DND-41 (cell line): ENCODE results near the gene IGFBP4.

Experiments
- ATAC-seq: fragments of 200-7000 bp; cut with Tn5 transposase; 3 replicates; pipeline ENCODE4 v1.9.1; 2021; ENCODE audit warnings: low read depth; ENCODE audit not compliant: insufficient read depth
- DNase-seq: peaks from one replicate; pipeline ENCODE4 v3.0.0-alpha.2; 2020
- H2AFZ ChIP-seq: 2 replicates; pipeline ENCODE4 v1.6.0; 2012; ENCODE audit warnings: low read depth, low read length
- H3K27ac ChIP-seq: 2 replicates; pipeline ENCODE4 v1.5.1; 2012; ENCODE audit warnings: low read length, inconsistent platforms
- H3K27me3 ChIP-seq: fragments of 200-600 bp; sonication (generic); 2 replicates; pipeline ENCODE4 v1.6.0; 2012; ENCODE audit warnings: low read length, mild to moderate bottlenecking, inconsistent platforms; ENCODE audit not compliant: insufficient read depth, poor library complexity
- H3K36me3 ChIP-seq: 2 replicates; pipeline ENCODE4 v1.5.1; 2012; ENCODE audit warnings: low read length, inconsistent platforms; ENCODE audit not compliant: insufficient read depth
- H3K4me1 ChIP-seq: 2 replicates; pipeline ENCODE4 v1.5.1; 2012; ENCODE audit warnings: mild to moderate bottlenecking, low read length; ENCODE audit not compliant: insufficient read depth
- H3K4me2 ChIP-seq: 2 replicates; pipeline ENCODE4 v1.6.0; 2012; ENCODE audit warnings: mild to moderate bottlenecking, moderate library complexity, low read length, inconsistent platforms; ENCODE audit not compliant: insufficient read depth
- H3K4me3 ChIP-seq, 2 experiments: fragments of 200-600 bp in 1 of 2; shearing (Covaris generic) in 1 of 2; 2 replicates each; pipeline ENCODE4 v1.5.1; 2012 to 2016; ENCODE audit warnings: inconsistent platforms in 2 of 2, low read length in 2 of 2, mild to moderate bottlenecking in 2 of 2, low read depth in 1 of 2, moderate library complexity in 1 of 2
- H3K79me2 ChIP-seq: 2 replicates; pipeline ENCODE4 v1.6.0; 2012; ENCODE audit warnings: low read length, inconsistent platforms; ENCODE audit not compliant: insufficient read depth
- H3K9ac ChIP-seq: 2 replicates; pipeline ENCODE4 v1.6.0; 2012; ENCODE audit warnings: low read depth, mild to moderate bottlenecking, inconsistent platforms, low read length, moderate library complexity
- H3K9me3 ChIP-seq: 2 replicates; pipeline ENCODE4 v1.5.1; 2012; ENCODE audit warnings: low read length, moderate library complexity, mild to moderate bottlenecking, inconsistent platforms; ENCODE audit not compliant: insufficient read depth, severe bottlenecking
- H4K20me1 ChIP-seq: 2 replicates; pipeline ENCODE4 v1.6.0; 2012; ENCODE audit warnings: low read length; ENCODE audit not compliant: insufficient read depth
- EZH2 ChIP-seq: IDR thresholded peaks from 3 replicates; pipeline ENCODE4 v1.6.1; 2012; ENCODE audit warnings: borderline replicate concordance, low read depth, mild to moderate bottlenecking, moderate library complexity, low read length, inconsistent platforms; ENCODE audit not compliant: severe bottlenecking
- TF ChIP-seq, protein P1 (sequence below): IDR thresholded peaks from 2 replicates; pipeline ENCODE4 v1.5.1; 2012; ENCODE audit warnings: borderline replicate concordance, low read length, moderate library complexity, mild to moderate bottlenecking; ENCODE audit not compliant: poor library complexity, severe bottlenecking; ENCODE audit errors: extremely low read depth

IGFBP4 gene

GRCh38 chr17:40490982-40491381, 47.7 kb downstream of the IGFBP4 start:
- ATAC-seq = no peak
- no peak for DNase-seq

GRCh38 chr17:40491486-40491885, 48.2 kb downstream of the IGFBP4 start:
- ATAC-seq (no peak), DNase-seq (peak; percentile 35)
- TF ChIP-seq, protein P1, sequence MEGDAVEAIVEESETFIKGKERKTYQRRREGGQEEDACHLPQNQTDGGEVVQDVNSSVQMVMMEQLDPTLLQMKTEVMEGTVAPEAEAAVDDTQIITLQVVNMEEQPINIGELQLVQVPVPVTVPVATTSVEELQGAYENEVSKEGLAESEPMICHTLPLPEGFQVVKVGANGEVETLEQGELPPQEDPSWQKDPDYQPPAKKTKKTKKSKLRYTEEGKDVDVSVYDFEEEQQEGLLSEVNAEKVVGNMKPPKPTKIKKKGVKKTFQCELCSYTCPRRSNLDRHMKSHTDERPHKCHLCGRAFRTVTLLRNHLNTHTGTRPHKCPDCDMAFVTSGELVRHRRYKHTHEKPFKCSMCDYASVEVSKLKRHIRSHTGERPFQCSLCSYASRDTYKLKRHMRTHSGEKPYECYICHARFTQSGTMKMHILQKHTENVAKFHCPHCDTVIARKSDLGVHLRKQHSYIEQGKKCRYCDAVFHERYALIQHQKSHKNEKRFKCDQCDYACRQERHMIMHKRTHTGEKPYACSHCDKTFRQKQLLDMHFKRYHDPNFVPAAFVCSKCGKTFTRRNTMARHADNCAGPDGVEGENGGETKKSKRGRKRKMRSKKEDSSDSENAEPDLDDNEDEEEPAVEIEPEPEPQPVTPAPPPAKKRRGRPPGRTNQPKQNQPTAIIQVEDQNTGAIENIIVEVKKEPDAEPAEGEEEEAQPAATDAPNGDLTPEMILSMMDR = no peak
- no peak for TF ChIP-seq EZH2
- no peaks in the 10 kb centered on the region for H3K79me2 ChIP-seq
- H3K27me3 ChIP-seq = no peaks in the 10 kb centered on the region
- H3K4me2 ChIP-seq = peak overlapping the region; percentile 42; the same call in 1 of the 2 replicates
- H3K9me3 ChIP-seq = no peaks in the 10 kb centered on the region
- no peaks in the 10 kb centered on the region for H4K20me1 ChIP-seq
- H3K9ac ChIP-seq = peak overlapping the region; percentile 46
- no peak overlapping the region for H2AFZ ChIP-seq
- H3K36me3 ChIP-seq = no peaks in the 10 kb centered on the region
- H3K27ac ChIP-seq = peak overlapping the region; percentile 91
- H3K4me3 ChIP-seq = no peak overlapping the region
- peaks cover 45% of the 10 kb centered on the region for H3K4me1 ChIP-seq

More at GRCh38 chr17:40490982-40491381, 47.7 kb downstream of the IGFBP4 start:
- Histone ChIP-seq H3K4me1 (peaks cover 50% of the 10 kb centered on the region), H3K9me3 (no peaks in the 10 kb centered on the region), H3K79me2 (no peaks in the 10 kb centered on the region), H3K27ac (peak overlapping the region; percentile 91), H4K20me1 (no peaks in the 10 kb centered on the region), H3K27me3 (no peaks in the 10 kb centered on the region), H3K9ac (peak overlapping the region; percentile 46), H3K36me3 (no peaks in the 10 kb centered on the region), H2AFZ (peak overlapping the region; percentile 63), H3K4me2 (peak overlapping the region; percentile 42), H3K4me3 (no peak overlapping the region)
- TF ChIP-seq, protein P1 = no peak
- TF ChIP-seq EZH2 = no peak

DNA sequence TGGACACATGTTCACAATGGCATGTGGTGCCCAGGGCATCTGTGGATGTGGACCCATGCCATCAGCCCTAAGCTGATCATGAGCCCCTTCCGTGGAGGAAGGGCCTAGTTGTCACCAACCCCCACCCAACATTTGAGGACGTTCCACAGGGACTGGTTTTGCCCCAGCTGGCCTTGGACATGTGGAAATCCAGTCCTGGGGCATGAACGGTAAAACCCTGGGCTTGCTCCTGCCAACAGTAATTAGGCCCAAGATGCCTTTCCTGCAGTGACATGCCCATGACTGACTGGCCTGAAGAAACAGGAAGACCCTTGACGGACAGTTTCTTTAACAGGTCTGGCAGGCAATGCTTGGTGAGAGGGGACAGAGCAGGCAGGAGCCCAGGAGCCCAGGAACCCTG, 50.4 kb downstream of the IGFBP4 start:
- Histone ChIP-seq H3K9ac (no peak overlapping the region), H3K9me3 (no peaks in the 10 kb centered on the region), H3K27ac (peak overlapping the region; percentile 12; the same call in 1 of the 2 replicates), H3K27me3 (no peaks in the 10 kb centered on the region), H3K4me3 (no peak overlapping the region), H3K4me2 (no peak overlapping the region), H3K79me2 (no peaks in the 10 kb centered on the region), H4K20me1 (no peaks in the 10 kb centered on the region), H3K36me3 (no peaks in the 10 kb centered on the region), H2AFZ (no peak overlapping the region), H3K4me1 (peaks cover 34% of the 10 kb centered on the region)
- ATAC-seq (no peak), DNase-seq (no peak)
- TF ChIP-seq, protein P1 = no peak
- no peak for TF ChIP-seq EZH2

- no peaks in the 10 kb centered on the region for H3K79me2 ChIP-seq
- H3K27ac ChIP-seq = no peak overlapping the region
- ATAC-seq (no peak), DNase-seq (no peak)
- no peaks in the 10 kb centered on the region for H3K27me3 ChIP-seq
- H3K36me3 ChIP-seq = no peaks in the 10 kb centered on the region
- TF ChIP-seq EZH2 = no peak
- TF ChIP-seq, protein P1 = no peak
- H3K9me3 ChIP-seq = no peaks in the 10 kb centered on the region
- H3K4me2 ChIP-seq = no peak overlapping the region
- no peak overlapping the region for H3K4me3 ChIP-seq
- no peaks in the 10 kb centered on the region for H4K20me1 ChIP-seq
- no peak overlapping the region for H3K9ac ChIP-seq
- H3K4me1 ChIP-seq = peaks cover 22% of the 10 kb centered on the region
- H2AFZ ChIP-seq = no peak overlapping the region
Observed at GRCh38 chr17:40495140-40495539, 51.9 kb downstream of the IGFBP4 start.
